Measurements from ENCODE around the gene PTPRM.

DNA sequence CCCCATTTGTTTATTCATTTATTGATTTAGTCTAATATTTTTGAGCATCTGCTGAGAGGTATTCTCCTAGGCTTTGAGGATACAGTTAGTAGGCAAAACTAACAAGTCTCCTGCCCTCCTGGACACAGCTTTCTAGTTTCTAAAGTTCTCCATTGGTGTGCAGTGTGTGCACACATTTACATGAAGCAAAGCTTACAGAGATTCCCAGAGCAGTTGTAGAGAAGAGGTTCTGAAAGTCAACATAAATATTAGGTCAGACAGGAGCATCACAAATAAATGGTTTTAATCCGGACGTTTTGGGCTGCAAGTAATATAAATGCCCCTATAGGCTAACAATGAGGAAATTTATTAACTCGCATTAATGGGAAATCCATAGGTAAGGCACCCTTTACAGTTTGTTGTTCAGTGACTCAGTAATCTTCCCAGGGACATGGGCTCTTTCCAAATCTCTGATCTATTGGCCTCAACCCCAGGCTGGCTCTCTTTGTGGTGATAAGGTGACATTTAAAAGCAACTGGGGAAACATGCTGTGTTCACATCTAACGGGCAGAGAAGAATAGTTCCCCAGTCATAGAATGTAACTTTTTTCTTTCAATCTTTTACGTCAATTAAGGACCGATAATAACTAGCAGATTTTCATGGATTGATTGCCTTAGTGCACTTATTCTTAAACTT is 407.2 kb downstream of the PTPRM start:
- no peak for TF ChIP-seq EZH2 (IDR thresholded peaks at IDR 0.05; ENCODE audit: low read length)
- TF ChIP-seq, protein P1, sequence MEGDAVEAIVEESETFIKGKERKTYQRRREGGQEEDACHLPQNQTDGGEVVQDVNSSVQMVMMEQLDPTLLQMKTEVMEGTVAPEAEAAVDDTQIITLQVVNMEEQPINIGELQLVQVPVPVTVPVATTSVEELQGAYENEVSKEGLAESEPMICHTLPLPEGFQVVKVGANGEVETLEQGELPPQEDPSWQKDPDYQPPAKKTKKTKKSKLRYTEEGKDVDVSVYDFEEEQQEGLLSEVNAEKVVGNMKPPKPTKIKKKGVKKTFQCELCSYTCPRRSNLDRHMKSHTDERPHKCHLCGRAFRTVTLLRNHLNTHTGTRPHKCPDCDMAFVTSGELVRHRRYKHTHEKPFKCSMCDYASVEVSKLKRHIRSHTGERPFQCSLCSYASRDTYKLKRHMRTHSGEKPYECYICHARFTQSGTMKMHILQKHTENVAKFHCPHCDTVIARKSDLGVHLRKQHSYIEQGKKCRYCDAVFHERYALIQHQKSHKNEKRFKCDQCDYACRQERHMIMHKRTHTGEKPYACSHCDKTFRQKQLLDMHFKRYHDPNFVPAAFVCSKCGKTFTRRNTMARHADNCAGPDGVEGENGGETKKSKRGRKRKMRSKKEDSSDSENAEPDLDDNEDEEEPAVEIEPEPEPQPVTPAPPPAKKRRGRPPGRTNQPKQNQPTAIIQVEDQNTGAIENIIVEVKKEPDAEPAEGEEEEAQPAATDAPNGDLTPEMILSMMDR (optimal IDR thresholded peaks at IDR 0.05 in 1 of 3, IDR thresholded peaks at IDR 0.05 in 1 of 3, conservative IDR thresholded peaks at IDR 0.05 in 1 of 3; ENCODE audit: extremely low read depth in 1 of 3, insufficient read depth in 2 of 3, low read length in 3 of 3), result no peak
